H1 (cell line): ENCODE results near the gene OAS3. TPM values are rescaled to one million over a fixed set of nuclear protein-coding genes. Genes with fewer than 3 reads are reported as not detected.

Source experiments
- CTCF ChIA-PET: fragments of 300-600 bp; sonication (Branson Sonifier 250); formaldehyde crosslinking; loops from one replicate; lab custom pipeline; 2021; ENCODE audit not compliant: partially characterized antibody; lab: Charles Lee
- POLR2A ChIA-PET: fragments of 300-600 bp; sonication (Branson Sonifier 250); formaldehyde crosslinking; loops from one replicate; lab custom pipeline; 2021; ENCODE audit warnings: inconsistent platforms; ENCODE audit not compliant: partially characterized antibody; lab: Charles Lee
- DNase-seq, 2 experiments: peaks; one replicate each; pipeline versions ENCODE4 v3.0.0 to v3.0.0-alpha.2; 2010 to 2022; ENCODE audit warnings: low spot score in 2 of 2, low read depth in 1 of 2, mixed read lengths in 1 of 2
- FAIRE-seq: peaks from 2 replicates; lab custom pipeline; 2011; peaks lifted over from hg19 to GRCh38; lab: Jason Lieb, UNC
- H2AFZ ChIP-seq: 2 replicates; pipeline ENCODE4 v1.8.1; 2012; ENCODE audit warnings: low read length, inconsistent platforms
- H2AK5ac ChIP-seq: 2 replicates; pipeline ENCODE4 v1.6.1; 2013; ENCODE audit warnings: low read depth, low read length
- H2BK120ac ChIP-seq: replicated peaks from 2 replicates; pipeline ENCODE3; 2013; ENCODE audit warnings: low read depth, low read length, inconsistent platforms
- H2BK12ac ChIP-seq: 2 replicates; pipeline ENCODE4 v1.6.1; 2013; ENCODE audit warnings: low read depth, low read length
- H2BK15ac ChIP-seq: 2 replicates; pipeline ENCODE4 v1.6.1; 2013; ENCODE audit warnings: low read length
- H2BK20ac ChIP-seq: 2 replicates; pipeline ENCODE4 v1.6.1; 2013; ENCODE audit warnings: low read length
- H2BK5ac ChIP-seq: 2 replicates; pipeline ENCODE4 v1.6.1; 2013; ENCODE audit warnings: low read depth, low read length
- H3K14ac ChIP-seq: 2 replicates; pipeline ENCODE4 v1.6.1; 2013; ENCODE audit warnings: inconsistent platforms; ENCODE audit not compliant: insufficient read length
- H3K18ac ChIP-seq: 2 replicates; pipeline ENCODE4 v1.6.1; 2013; ENCODE audit warnings: low read length; ENCODE audit errors: extremely low read depth
- H3K23ac ChIP-seq: 2 replicates; pipeline ENCODE4 v1.6.1; 2013; ENCODE audit warnings: inconsistent platforms; ENCODE audit not compliant: insufficient read length
- H3K23me2 ChIP-seq: 2 replicates; pipeline ENCODE4 v1.6.1; 2013; ENCODE audit warnings: low read depth, low read length
- H3K27ac ChIP-seq: 2 replicates; pipeline ENCODE4 v1.6.1; 2011; ENCODE audit warnings: low read depth, low read length, inconsistent platforms
- H3K27me3 ChIP-seq, 4 experiments: replicated peaks in 1 of 4; 1 replicate in 1 of 4; 2 replicates in 3 of 4; pipeline versions ENCODE4 v1.6.1 to v1.8.1; 2011 to 2013; ENCODE audit warnings: low read length in 3 of 4, mild to moderate bottlenecking in 3 of 4, inconsistent platforms in 2 of 4, mixed read lengths in 2 of 4, moderate library complexity in 1 of 4; ENCODE audit not compliant: control insufficient read depth in 3 of 4, insufficient read depth in 3 of 4; ENCODE audit errors: extremely low read depth in 1 of 4
- H3K36me3 ChIP-seq, 4 experiments: 2 replicates each; pipeline versions ENCODE4 v1.6.1 to v1.8.1; 2011 to 2013; ENCODE audit warnings: mild to moderate bottlenecking in 4 of 4, low read length in 3 of 4, moderate library complexity in 2 of 4, control low read depth in 1 of 4, inconsistent platforms in 1 of 4; ENCODE audit not compliant: insufficient read depth in 4 of 4, control insufficient read depth in 2 of 4
- H3K4ac ChIP-seq: replicated peaks from 2 replicates; pipeline ENCODE3; 2013; ENCODE audit warnings: low read length, low read depth, mixed read lengths, inconsistent platforms; ENCODE audit not compliant: insufficient read length
- H3K4me1 ChIP-seq, 4 experiments: replicated peaks in 1 of 4; 1 replicate in 1 of 4; 2 replicates in 3 of 4; pipeline versions ENCODE4 v1.6.1 to v1.8.1; 2011 to 2013; ENCODE audit warnings: low read length in 3 of 4, inconsistent platforms in 2 of 4, mixed read lengths in 1 of 4; ENCODE audit not compliant: insufficient read depth in 4 of 4, control insufficient read depth in 3 of 4
- H3K4me2 ChIP-seq, 2 experiments: 2 replicates each; pipeline versions ENCODE4 v1.6.1 to v1.8.1; 2011 to 2013; ENCODE audit warnings: low read depth in 2 of 2, low read length in 2 of 2, control low read depth in 1 of 2, inconsistent platforms in 1 of 2, mild to moderate bottlenecking in 1 of 2; ENCODE audit not compliant: insufficient read depth in 1 of 2
- H3K4me3 ChIP-seq, 4 experiments: fragments of 200-600, 300-600 bp in 1 of 4; sonication (generic), shearing (Covaris generic), sonication (Bioruptor Twin) in 1 of 4; 2 replicates each; pipeline versions ENCODE4 v1.5.1 to v1.8.1; 2011 to 2016; ENCODE audit warnings: low read length in 4 of 4, low read depth in 3 of 4, control low read depth in 2 of 4, inconsistent platforms in 2 of 4, mild to moderate bottlenecking in 2 of 4, mixed read lengths in 1 of 4, moderate library complexity in 1 of 4; ENCODE audit not compliant: insufficient read depth in 2 of 4; ENCODE audit errors: extremely low read depth in 1 of 4
- H3K56ac ChIP-seq: replicated peaks from 2 replicates; pipeline ENCODE3; 2013; ENCODE audit warnings: low read depth, mild to moderate bottlenecking, mixed read lengths, low read length, inconsistent platforms; ENCODE audit not compliant: insufficient read length
- H3K79me1 ChIP-seq: 2 replicates; pipeline ENCODE4 v1.6.1; 2013; ENCODE audit warnings: low read depth, low read length, control low read depth
- H3K79me2 ChIP-seq, 2 experiments: 2 replicates each; pipeline versions ENCODE4 v1.6.1 to v1.8.1; 2012 to 2013; ENCODE audit warnings: low read length in 2 of 2, mild to moderate bottlenecking in 2 of 2, inconsistent platforms in 1 of 2; ENCODE audit not compliant: insufficient read depth in 2 of 2, control insufficient read depth in 1 of 2
- H3K9ac ChIP-seq, 4 experiments: replicated peaks in 1 of 4; 1 replicate in 1 of 4; 2 replicates in 3 of 4; pipeline versions ENCODE4 v1.6.1 to v1.8.1; 2011 to 2013; ENCODE audit warnings: low read depth in 3 of 4, low read length in 3 of 4, control low read depth in 2 of 4, mild to moderate bottlenecking in 2 of 4, moderate library complexity in 2 of 4, inconsistent platforms in 1 of 4; ENCODE audit errors: extremely low read depth in 1 of 4
- H3K9me3 ChIP-seq, 2 experiments: 2 replicates each; pipeline versions ENCODE4 v1.6.1 to v1.8.1; 2012 to 2013; ENCODE audit warnings: mild to moderate bottlenecking in 2 of 2, moderate library complexity in 2 of 2, control low read depth in 1 of 2, inconsistent platforms in 1 of 2, low read depth in 1 of 2, low read length in 1 of 2, mixed read lengths in 1 of 2; ENCODE audit not compliant: insufficient read depth in 2 of 2
- H4K20me1 ChIP-seq, 2 experiments: replicated peaks in 1 of 2; 2 replicates each; pipeline versions ENCODE3 to v1.8.1; 2011 to 2013; ENCODE audit warnings: inconsistent platforms in 2 of 2, low read length in 2 of 2, mild to moderate bottlenecking in 1 of 2; ENCODE audit not compliant: insufficient read depth in 2 of 2, control insufficient read depth in 1 of 2
- H4K5ac ChIP-seq: 2 replicates; pipeline ENCODE4 v1.6.1; 2013; ENCODE audit warnings: low read length, low read depth, mixed read lengths, inconsistent platforms; ENCODE audit not compliant: insufficient read length
- H4K8ac ChIP-seq: 2 replicates; pipeline ENCODE4 v1.8.0; 2013; ENCODE audit warnings: mild to moderate bottlenecking, moderate library complexity, low read length, inconsistent platforms; ENCODE audit not compliant: insufficient read depth; ENCODE audit errors: extremely low read depth
- H4K91ac ChIP-seq: replicated peaks from 2 replicates; pipeline ENCODE3; 2013; ENCODE audit warnings: low read length, mixed read lengths, inconsistent platforms; ENCODE audit not compliant: insufficient read length
- GTF2F1 ChIP-seq: IDR thresholded peaks from 2 replicates; pipeline ENCODE4 v1.6.1; 2012; ENCODE audit warnings: low read depth, low read length, improper control_type of control experiment, borderline replicate concordance
- PHF8 ChIP-seq: fragments of 200-600 bp; sonication (generic); conservative IDR thresholded peaks from 2 replicates; pipeline ENCODE4 v1.7.1; 2012; ENCODE audit warnings: low read depth, mild to moderate bottlenecking, inconsistent platforms, low read length, moderate library complexity
- WGBS, 2 experiments: shearing (Covaris generic) in 1 of 2; methylation state at CpG; one replicate each; pipeline versions ENCODE4 v1.1.6 to v1.1.7; 2013 to 2015; ENCODE audit warnings: low lambda C conversion rate in 2 of 2, mixed read lengths in 2 of 2, inconsistent platforms in 1 of 2, low coverage in 1 of 2, missing lambda C conversion rate in 1 of 2; ENCODE audit not compliant: insufficient replicate concordance in 2 of 2, insufficient coverage in 1 of 2, insufficient read length in 1 of 2; ENCODE audit errors: extremely low coverage in 1 of 2, missing lambda C conversion rate in 1 of 2; 5-methylcytosine and 5-hydroxymethylcytosine counted together
- polyA plus RNA-seq, 7 experiments: library from polyadenylated mRNA; depleted of rRNA in 3 of 7; stranded (reverse) in 5 of 7; unstranded in 2 of 7; fragments of >200 nt in 5 of 7; fragments of 200-250 nt in 2 of 7; gene quantifications; 1 replicate in 5 of 7; 2 replicates in 1 of 7; 4 replicates in 1 of 7; pipeline versions ENCODE4 v1.2.1 to v1.2.3, GENCODE V29; 2011 to 2013; ENCODE audit warnings: missing spikeins in 2 of 7, mixed read lengths in 2 of 7
- total RNA-seq: library from RNA; stranded (reverse); fragmentation: NEBNext Ultra II Directional; extraction: Animal tissue kit (Norgen Biotek cat#: 25700); gene quantifications from 2 replicates; pipeline ENCODE4 v1.2.1, GENCODE V29; 2021

Gene OAS3
- total and polyA plus RNA-seq, 2 of the 8 experiments (the other 6 are each of a cell fraction or from before 2014, with no cell fraction given), result 0.73 to 3.7 TPM

- Histone ChIP-seq H3K4me1 (peaks cover 0 to 5% (median 0%) of the 10 kb centered on the region in 4 experiments; a peak in 2 of 7 replicates), H2BK15ac (no peak overlapping the region), H3K23me2 (no peaks in the 10 kb centered on the region), H3K18ac (no peak overlapping the region), H2BK12ac (no peak overlapping the region), H3K27me3 (no peaks in the 10 kb centered on the region), H3K27ac (no peak overlapping the region), H3K4me3 (no peak overlapping the region), H2BK120ac (no peak overlapping the region), H3K79me1 (no peaks in the 10 kb centered on the region), H3K9ac (no peak overlapping the region), H3K4me2 (no peak overlapping the region), H4K8ac (no peak overlapping the region), H2AFZ (no peak overlapping the region), H3K4ac (no peak overlapping the region), H4K20me1 (no peaks in the 10 kb centered on the region), H3K56ac (no peak overlapping the region), H4K5ac (no peak overlapping the region), H2BK5ac (no peak overlapping the region), H3K79me2 (no peaks in the 10 kb centered on the region), H3K23ac (no peak overlapping the region), H3K9me3 (peaks cover 0 to 12% of the 10 kb centered on the region in 2 experiments; a peak in 2 of 4 replicates), H3K36me3 (no peaks in the 10 kb centered on the region)
- no peak for FAIRE-seq
- WGBS, 2 experiments, result 95% methylated on average over 3 of the region's 3 CpGs; no CpG with 5 or more reads in 1 of the 2 experiments
- POLR2A ChIA-PET, result no interaction called here
- TF ChIP-seq GTF2F1 (no peak), PHF8 (no peak)
- TF ChIP-seq, all 59 proteins: peak for 0
- CTCF ChIA-PET, result interaction anchor here (0.9 to 1.8 kb wide), 6 partner anchors 8 to 78 kb away, joined by 3 to 7 read pairs (median 3); partner anchors contain the start of gene OAS3
- DNase-seq, result no peak
- Histone ChIP-seq H2BK20ac (no peak overlapping the region), H3K14ac (no peak overlapping the region), H4K91ac (no peak overlapping the region), H2AK5ac (no peak overlapping the region)
Observed at GRCh38 chr12:112929715-112930114, 8.6 kb upstream of the OAS3 start.
